Sigmoid colon (tissue), 4 donors: ENCODE data around the gene CES3.

Source experiments
- CTCF ChIP-seq, 4 experiments: fragments of 450-650 bp in 3 of 4; fragments of 200-600 bp in 1 of 4; IDR thresholded peaks; one replicate each; pipeline ENCODE4 v1.5.1; 2016 to 2019; ENCODE audit warnings: antibody characterized with exemption in 4 of 4, mild to moderate bottlenecking in 3 of 4, moderate library complexity in 2 of 4
- POLR2A ChIP-seq, 2 donors: fragments of 450-650 bp; IDR thresholded peaks; one replicate each; pipeline ENCODE4 v1.6.1; 2016; ENCODE audit warnings: antibody characterized with exemption in 2 of 2, mild to moderate bottlenecking in 2 of 2, moderate library complexity in 2 of 2
- POLR2AphosphoS5 ChIP-seq, 4 donors: sonication (generic); formaldehyde crosslinking; IDR thresholded peaks; one replicate each; pipeline ENCODE4 v1.6.1; 2017; ENCODE audit warnings: antibody characterized with exemption in 4 of 4

DNA sequence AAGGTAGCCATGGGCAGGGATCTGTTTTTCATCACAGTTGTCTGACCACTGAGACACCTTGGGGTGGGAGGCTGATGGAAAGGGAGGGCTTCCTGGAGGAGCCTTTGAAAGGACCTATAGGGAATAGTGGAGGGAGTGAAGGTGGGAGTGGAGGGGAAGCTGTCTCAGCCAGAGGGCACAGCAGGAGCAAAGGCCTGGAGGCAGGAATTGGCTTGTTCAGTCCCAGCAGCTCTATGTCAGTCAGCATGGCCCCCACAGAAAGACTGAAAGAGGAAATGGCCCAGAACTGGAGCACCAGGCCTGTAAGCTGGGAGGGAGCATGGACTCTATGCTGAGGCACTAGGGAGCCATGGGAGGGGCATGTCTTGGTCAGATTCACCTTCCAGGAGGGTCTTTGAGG lies 55.1 kb downstream of the CES3 start:
- TF ChIP-seq POLR2A (IDR thresholded peaks at IDR 0.05): no peak
- no peak for TF ChIP-seq CTCF (IDR thresholded peaks at IDR 0.05)
- TF ChIP-seq POLR2AphosphoS5 (IDR thresholded peaks at IDR 0.05): no peak
